Left ventricle myocardium inferior (tissue), 1 donor: ENCODE data around the gene LRRC71. TPM values are rescaled to one million over a fixed set of nuclear protein-coding genes. Genes with fewer than 3 reads are reported as not detected.

ENCODE experiments used
- DNase-seq: peaks from one replicate; pipeline ENCODE4 v3.0.0-alpha.2; 2020
- H3K27ac ChIP-seq: fragments of 200-600 bp; replicated peaks from 2 replicates; pipeline ENCODE4 v1.8.0; 2021
- H3K27me3 ChIP-seq: fragments of 200-600 bp; 2 replicates; pipeline ENCODE4 v1.8.0; 2021; ENCODE audit warnings: low read depth
- H3K36me3 ChIP-seq: fragments of 200-600 bp; 2 replicates; pipeline ENCODE4 v1.8.0; 2021
- H3K4me1 ChIP-seq: fragments of 200-600 bp; 2 replicates; pipeline ENCODE4 v1.8.0; 2021
- H3K4me3 ChIP-seq: fragments of 200-600 bp; 2 replicates; pipeline ENCODE4 v1.8.0; 2021; ENCODE audit warnings: mild to moderate bottlenecking, moderate library complexity
- H3K9me3 ChIP-seq: fragments of 200-600 bp; replicated peaks from 2 replicates; pipeline ENCODE4 v1.8.0; 2021
- intact Hi-C: fragments of 100-400 bp; cut with micrococcal nuclease; formaldehyde crosslinking; loops from one replicate; pipeline ENCODE4 v1.11.0; 2022
- total RNA-seq: library from RNA; stranded (reverse); fragmentation: NEBNext Ultra II Directional; extraction: Animal tissue kit (Norgen Biotek cat#: 25700); gene quantifications from one replicate; pipeline ENCODE4 v1.2.1, GENCODE V29; 2021
- TF ChIP-seq, protein P1 (sequence below): fragments of 200-600 bp; IDR thresholded peaks from 2 replicates; pipeline ENCODE4 v1.8.0; 2021; ENCODE audit warnings: antibody characterized with exemption, mild to moderate bottlenecking, borderline replicate concordance
- donor health status: DM: no; HTN: yes; CAD: no; lungs with severe emphysema.

The LRRC71 gene
- total RNA-seq, 1 donor from 2014 or later: 0.27 TPM

DNA sequence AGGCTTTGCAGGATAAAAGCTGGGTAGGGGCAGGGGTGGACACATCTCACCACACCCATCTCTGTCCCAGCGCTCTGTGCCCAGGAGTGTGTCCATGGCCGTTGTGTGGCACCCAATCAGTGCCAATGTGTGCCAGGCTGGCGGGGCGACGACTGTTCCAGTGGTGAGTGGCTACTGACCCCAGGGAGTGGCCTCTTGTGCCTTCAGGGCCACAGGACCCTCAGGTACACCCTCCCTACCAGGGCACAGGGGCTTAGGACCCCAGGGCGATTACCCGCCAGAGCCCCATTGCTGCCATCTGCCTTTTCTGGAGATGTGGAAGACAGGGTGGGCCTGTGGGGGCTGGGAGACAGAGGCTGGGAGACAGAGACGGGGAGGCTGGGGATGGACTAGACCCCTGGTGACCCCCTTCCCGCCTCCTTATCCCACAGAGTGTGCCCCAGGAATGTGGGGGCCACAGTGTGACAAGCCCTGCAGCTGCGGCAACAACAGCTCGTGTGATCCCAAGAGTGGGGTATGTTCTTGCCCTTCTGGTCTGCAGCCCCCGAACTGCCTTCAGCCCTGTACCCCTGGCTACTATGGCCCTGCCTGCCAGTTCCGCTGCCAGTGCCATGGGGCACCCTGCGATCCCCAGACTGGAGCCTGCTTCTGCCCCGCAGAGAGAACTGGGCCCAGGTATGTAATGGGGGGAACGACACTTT is 14.1 kb upstream of the LRRC71 start:
- Histone ChIP-seq H3K36me3 (peaks cover 47% of the 10 kb centered on the region), H3K27me3 (peaks cover 40% of the 10 kb centered on the region), H3K4me1 (peaks cover 73% of the 10 kb centered on the region), H3K9me3 (no peaks in the 10 kb centered on the region), H3K27ac (no peak overlapping the region), H3K4me3 (no peak overlapping the region)
- TF ChIP-seq, protein P1, sequence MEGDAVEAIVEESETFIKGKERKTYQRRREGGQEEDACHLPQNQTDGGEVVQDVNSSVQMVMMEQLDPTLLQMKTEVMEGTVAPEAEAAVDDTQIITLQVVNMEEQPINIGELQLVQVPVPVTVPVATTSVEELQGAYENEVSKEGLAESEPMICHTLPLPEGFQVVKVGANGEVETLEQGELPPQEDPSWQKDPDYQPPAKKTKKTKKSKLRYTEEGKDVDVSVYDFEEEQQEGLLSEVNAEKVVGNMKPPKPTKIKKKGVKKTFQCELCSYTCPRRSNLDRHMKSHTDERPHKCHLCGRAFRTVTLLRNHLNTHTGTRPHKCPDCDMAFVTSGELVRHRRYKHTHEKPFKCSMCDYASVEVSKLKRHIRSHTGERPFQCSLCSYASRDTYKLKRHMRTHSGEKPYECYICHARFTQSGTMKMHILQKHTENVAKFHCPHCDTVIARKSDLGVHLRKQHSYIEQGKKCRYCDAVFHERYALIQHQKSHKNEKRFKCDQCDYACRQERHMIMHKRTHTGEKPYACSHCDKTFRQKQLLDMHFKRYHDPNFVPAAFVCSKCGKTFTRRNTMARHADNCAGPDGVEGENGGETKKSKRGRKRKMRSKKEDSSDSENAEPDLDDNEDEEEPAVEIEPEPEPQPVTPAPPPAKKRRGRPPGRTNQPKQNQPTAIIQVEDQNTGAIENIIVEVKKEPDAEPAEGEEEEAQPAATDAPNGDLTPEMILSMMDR: no peak
- intact Hi-C loops: no loop called here
- no peak for DNase-seq

DNA sequence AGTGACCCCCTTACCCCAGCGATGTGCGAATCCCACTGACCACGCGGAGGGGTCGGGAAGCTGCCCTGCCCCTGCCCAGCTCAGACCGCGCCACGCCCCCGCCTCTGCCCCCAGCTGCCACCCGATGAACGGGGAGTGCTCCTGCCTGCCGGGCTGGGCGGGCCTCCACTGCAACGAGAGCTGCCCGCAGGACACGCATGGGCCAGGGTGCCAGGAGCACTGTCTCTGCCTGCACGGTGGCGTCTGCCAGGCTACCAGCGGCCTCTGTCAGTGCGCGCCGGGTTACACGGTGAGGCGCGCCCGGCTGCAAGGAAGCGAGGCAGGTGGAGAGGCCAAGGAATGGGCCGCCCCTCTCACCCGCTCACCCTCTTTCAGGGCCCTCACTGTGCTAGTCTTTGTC is 11.9 kb upstream of the LRRC71 start:
- intact Hi-C loops: no loop called here

DNA sequence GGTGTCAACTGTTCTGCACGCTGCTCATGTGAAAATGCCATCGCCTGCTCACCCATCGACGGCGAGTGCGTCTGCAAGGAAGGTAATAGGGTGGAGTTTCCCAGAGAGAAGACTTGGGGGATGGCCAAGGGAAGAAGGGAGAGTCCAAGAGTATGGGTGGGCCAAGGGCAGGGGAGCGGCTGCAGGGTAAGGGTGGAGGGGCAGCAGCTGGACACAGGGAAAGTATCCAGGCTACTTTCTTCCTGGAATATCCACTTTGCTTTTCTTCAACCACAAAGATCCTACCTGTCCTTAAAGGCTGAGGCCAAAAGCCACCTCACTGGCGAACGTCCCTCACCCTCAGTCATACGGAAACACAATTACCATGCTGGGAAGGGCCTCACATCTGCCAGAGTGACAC is 11.5 kb upstream of the LRRC71 start:
- no peak for DNase-seq
- TF ChIP-seq, protein P1: no peak
- H3K4me3 ChIP-seq: no peak overlapping the region
- no peak overlapping the region for H3K27ac ChIP-seq
- peaks cover 61% of the 10 kb centered on the region for H3K4me1 ChIP-seq
- intact Hi-C loops: no loop called here
- H3K9me3 ChIP-seq: no peaks in the 10 kb centered on the region
- peaks cover 40% of the 10 kb centered on the region for H3K27me3 ChIP-seq
- H3K36me3 ChIP-seq: peaks cover 70% of the 10 kb centered on the region

More for the DNA sequence above, 11.9 kb upstream of the LRRC71 start:
- H3K4me1 ChIP-seq: peaks cover 65% of the 10 kb centered on the region
- peaks cover 40% of the 10 kb centered on the region for H3K27me3 ChIP-seq
- peaks cover 66% of the 10 kb centered on the region for H3K36me3 ChIP-seq
- DNase-seq: no peak
- no peaks in the 10 kb centered on the region for H3K9me3 ChIP-seq
- H3K27ac ChIP-seq: no peak overlapping the region
- TF ChIP-seq, protein P1: no peak
- H3K4me3 ChIP-seq: peak overlapping the region; percentile 34

DNA sequence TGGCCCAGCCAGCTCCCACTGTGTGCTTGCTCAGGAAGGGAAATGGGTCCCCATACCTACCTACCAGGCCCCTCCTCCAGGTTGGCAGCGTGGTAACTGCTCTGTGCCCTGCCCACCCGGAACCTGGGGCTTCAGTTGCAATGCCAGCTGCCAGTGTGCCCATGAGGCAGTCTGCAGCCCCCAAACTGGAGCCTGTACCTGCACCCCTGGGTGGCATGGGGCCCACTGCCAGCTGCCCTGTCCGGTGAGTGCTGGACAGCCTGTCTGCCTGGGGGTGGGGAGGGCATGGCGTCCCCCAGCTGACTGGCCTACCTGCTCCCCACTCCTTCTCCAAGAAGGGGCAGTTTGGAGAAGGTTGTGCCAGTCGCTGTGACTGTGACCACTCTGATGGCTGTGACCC is 10.8 kb upstream of the LRRC71 start:
- TF ChIP-seq, protein P1: no peak
- Histone ChIP-seq H3K27me3 (peaks cover 40% of the 10 kb centered on the region), H3K4me3 (no peak overlapping the region), H3K9me3 (no peaks in the 10 kb centered on the region), H3K4me1 (peaks cover 54% of the 10 kb centered on the region), H3K27ac (no peak overlapping the region), H3K36me3 (peaks cover 77% of the 10 kb centered on the region)
- intact Hi-C loops: no loop called here
- no peak for DNase-seq

DNA sequence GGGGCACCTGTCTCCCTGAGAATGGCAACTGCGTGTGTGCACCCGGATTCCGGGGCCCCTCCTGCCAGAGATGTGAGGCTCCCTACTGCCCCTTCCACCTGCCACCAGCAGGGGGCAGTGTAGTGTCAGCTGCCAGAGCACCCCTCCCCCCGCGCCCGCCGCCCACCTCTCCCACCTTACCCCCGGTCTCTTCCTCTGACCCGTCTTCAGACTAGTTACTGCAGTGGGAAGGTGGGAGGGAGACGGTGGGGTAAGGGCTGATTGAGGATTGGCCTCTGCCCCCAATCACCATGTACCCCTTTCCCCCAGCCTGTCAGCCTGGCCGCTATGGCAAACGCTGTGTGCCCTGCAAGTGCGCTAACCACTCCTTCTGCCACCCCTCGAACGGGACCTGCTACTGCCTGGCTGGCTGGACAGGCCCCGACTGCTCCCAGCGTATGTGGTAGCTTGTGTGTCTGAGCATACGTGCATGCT is 10.1 kb upstream of the LRRC71 start:
- TF ChIP-seq, protein P1: peak; percentile 86
- intact Hi-C loops: no loop called here
- peaks cover 49% of the 10 kb centered on the region for H3K4me1 ChIP-seq
- DNase-seq: no peak
- no peak overlapping the region for H3K27ac ChIP-seq
- no peak overlapping the region for H3K4me3 ChIP-seq
- peaks cover 84% of the 10 kb centered on the region for H3K36me3 ChIP-seq
- H3K9me3 ChIP-seq: no peaks in the 10 kb centered on the region
- H3K27me3 ChIP-seq: peaks cover 40% of the 10 kb centered on the region
